K562 (cell line): ENCODE results near the gene SAMD11. TPM values are rescaled to one million over a fixed set of nuclear protein-coding genes. Genes with fewer than 3 reads are reported as not detected.
A peak's percentile ranks its signal among the peaks of the same experiment; 100 is the strongest.

Source experiments
- CHD4 ChIP-seq: fragments of 200-600 bp; sonication (generic); IDR thresholded peaks from 3 replicates; pipeline ENCODE4 v1.6.1; 2012; ENCODE audit warnings: low read depth, mild to moderate bottlenecking, mixed read lengths, low read length, inconsistent platforms; ENCODE audit not compliant: insufficient read depth, insufficient replicate concordance, poor library complexity, severe bottlenecking
- CLOCK ChIP-seq: fragments of 250-450 bp; sonication (Bioruptor Pico); IDR thresholded peaks from 2 replicates; pipeline ENCODE4 v1.4.0; 2020; ENCODE audit warnings: mild to moderate bottlenecking, moderate library complexity, borderline replicate concordance
- DIDO1 ChIP-seq: fragments of 450-650 bp; IDR thresholded peaks from 2 replicates; pipeline ENCODE4 v1.6.1; 2016; ENCODE audit warnings: low read depth, missing biosample characterization, missing genetic modification characterization
- E2F1 ChIP-seq: sonication (generic); formaldehyde crosslinking; IDR thresholded peaks from 2 replicates; pipeline ENCODE4 v1.8.1; 2023; ENCODE audit warnings: mild to moderate bottlenecking, missing genetic modification reagents, moderate library complexity
- FOS ChIP-seq: IDR thresholded peaks from 3 replicates; pipeline ENCODE4 v1.6.1; 2011; ENCODE audit not compliant: insufficient read length; ENCODE audit errors: extremely low read depth
- HES1 ChIP-seq: fragments of 450-650 bp; IDR thresholded peaks from 2 replicates; pipeline ENCODE4 v1.6.1; 2016; ENCODE audit warnings: low read depth, mild to moderate bottlenecking, moderate library complexity
- HNRNPUL1 ChIP-seq: fragments of 200-400 bp; formaldehyde crosslinking; IDR thresholded peaks from 2 replicates; pipeline ENCODE4 v1.6.1; 2017; ENCODE audit warnings: low read length
- JUNB ChIP-seq: fragments of 450-650 bp; formaldehyde crosslinking; conservative IDR thresholded peaks from 2 replicates; pipeline ENCODE4 v1.4.0; 2020; ENCODE audit warnings: mild to moderate bottlenecking
- KAT7 ChIP-seq: sonication (generic); formaldehyde crosslinking; IDR thresholded peaks from 2 replicates; pipeline ENCODE4 v1.8.0; 2022; ENCODE audit warnings: missing genetic modification reagents, mild to moderate bottlenecking, borderline replicate concordance
- NR4A1 ChIP-seq, 2 experiments: fragments of 250-450 bp in 1 of 2; fragments of 450-650 bp in 1 of 2; sonication (Bioruptor Pico) in 1 of 2; IDR thresholded peaks; 2 replicates each; pipeline versions ENCODE4 v1.4.0 to v1.6.1; 2016 to 2020; ENCODE audit warnings: mild to moderate bottlenecking in 2 of 2, missing compliant biosample characterization in 1 of 2, missing genetic modification characterization in 1 of 2, moderate library complexity in 1 of 2
- PCBP2 ChIP-seq: fragments of 200-400 bp; formaldehyde crosslinking; IDR thresholded peaks from 2 replicates; pipeline ENCODE4 v1.6.1; 2018; ENCODE audit warnings: low read length, low read depth, mild to moderate bottlenecking, moderate library complexity; ENCODE audit not compliant: poor library complexity, severe bottlenecking
- RB1 ChIP-seq: fragments of 450-650 bp; IDR thresholded peaks from 2 replicates; pipeline ENCODE4 v1.6.1; 2017; ENCODE audit warnings: low read depth, mild to moderate bottlenecking
- RBM22 ChIP-seq: fragments of 200-400 bp; formaldehyde crosslinking; IDR thresholded peaks from 2 replicates; pipeline ENCODE4 v1.6.1; 2018; ENCODE audit warnings: low read length, low read depth; ENCODE audit not compliant: poor library complexity, severe bottlenecking
- SMAD3 ChIP-seq: fragments of 450-650 bp; formaldehyde crosslinking; conservative IDR thresholded peaks from 2 replicates; pipeline ENCODE4 v1.4.0; 2020; ENCODE audit warnings: mild to moderate bottlenecking
- ZC3H11A ChIP-seq: IDR thresholded peaks from 2 replicates; pipeline ENCODE4 v1.6.1; 2012; ENCODE audit warnings: low read depth, low read length, improper control_type of control experiment
- ZFPM2 ChIP-seq: fragments of 250-450 bp; sonication (Bioruptor Pico); IDR thresholded peaks from 2 replicates; pipeline ENCODE4 v1.5.1; 2022; ENCODE audit warnings: mild to moderate bottlenecking
- ZNF280A ChIP-seq: fragments of 450-650 bp; IDR thresholded peaks from 2 replicates; pipeline ENCODE4 v1.6.1; 2018; ENCODE audit warnings: mild to moderate bottlenecking, low read depth; ENCODE audit not compliant: partially characterized antibody
- ZNF511 ChIP-seq: sonication (generic); formaldehyde crosslinking; IDR thresholded peaks from 2 replicates; pipeline ENCODE4 v1.8.0; 2022; ENCODE audit warnings: mild to moderate bottlenecking, missing genetic modification reagents
- polyA plus RNA-seq, 8 experiments: library from polyadenylated mRNA; depleted of rRNA in 4 of 8; stranded (reverse) in 5 of 8; unstranded in 3 of 8; fragments of >200 nt; fragmentation: Nextera tagmentation in 2 of 8; fragmentation: Illumina TruSeq in 1 of 8; extraction: Ambion mirVana in 2 of 8; extraction: Trizol in 1 of 8; gene quantifications; 2 replicates each; pipeline versions ENCODE4 v1.2.1 to v1.2.3, GENCODE V29; 2011 to 2014; ENCODE audit warnings: inconsistent platforms in 1 of 8, missing spikeins in 1 of 8
- total RNA-seq, 7 experiments: library from RNA; depleted of rRNA in 6 of 7; stranded (reverse); fragments of >200 nt in 6 of 7; fragmentation: Illumina TruSeq in 2 of 7; extraction: Trizol in 2 of 7; gene quantifications; 2 replicates each; pipeline versions ENCODE4 v1.2.1 to v1.2.3, GENCODE V29; 2011 to 2021; ENCODE audit warnings: low replicate concordance in 1 of 7

SAMD11 gene
- total and polyA plus RNA-seq, 9 of the 15 experiments (the other 6 are each of a cell fraction or from before 2014, with no cell fraction given), result 0.07 to 0.82 (median 0.11) TPM; not detected in 2

- TF ChIP-seq E2F1, result no peak
- TF ChIP-seq PCBP2, result no peak
- TF ChIP-seq RBM22, result no peak
- no peak for TF ChIP-seq DIDO1
- TF ChIP-seq ZFPM2 (CRISPR knock-in tag), result no peak
- no peak for TF ChIP-seq NR4A1 (CRISPR knock-in tag; IDR thresholded peaks at IDR 0.05)
- no peak for TF ChIP-seq NR4A1 (tag; IDR thresholded peaks at IDR 0.05)
- no peak for TF ChIP-seq HES1
- no peak for TF ChIP-seq KAT7 (CRISPR knock-in tag)
- TF ChIP-seq ZNF280A, result no peak
- TF ChIP-seq HNRNPUL1, result no peak
- TF ChIP-seq ZNF511 (CRISPR knock-in tag), result no peak
- no peak for TF ChIP-seq ZC3H11A
- TF ChIP-seq JUNB (CRISPR knock-in tag), result no peak
- peak; percentile 62 for TF ChIP-seq RB1
- no peak for TF ChIP-seq CLOCK
- no peak for TF ChIP-seq SMAD3 (CRISPR knock-in tag)
- no peak for TF ChIP-seq FOS
- TF ChIP-seq CHD4, result peak; percentile 33
Observed at GRCh38 chr1:940107-941014, 16.6 kb downstream of the SAMD11 start (continued).
